HG03025 (cell line): ENCODE measurements around the gene C10orf90.

Experiments
- ATAC-seq: cut with Tn5 transposase; IDR thresholded peaks from one replicate; pipeline ENCODE4 v1.9.1; 2021; ENCODE audit warnings: mild to moderate bottlenecking, moderate library complexity; ENCODE audit not compliant: unreplicated experiment, low FRiP score

The C10orf90 gene

GRCh38 chr10:126439942-126440341 lies 230.6 kb downstream of the C10orf90 start:
- no peak for ATAC-seq

GRCh38 chr10:126438407-126438783 lies 232.1 kb downstream of the C10orf90 start:
- ATAC-seq, result no peak

GRCh38 chr10:126437635-126438406 lies 232.7 kb downstream of the C10orf90 start:
- no peak for ATAC-seq

GRCh38 chr10:126434235-126434634 lies 236.3 kb downstream of the C10orf90 start:
- no peak for ATAC-seq

- no peak for ATAC-seq
These were observed 237.1 kb downstream of the C10orf90 start for GRCh38 chr10:126433351-126433750.

- no peak for ATAC-seq
These were observed 238.0 kb downstream of the C10orf90 start for GRCh38 chr10:126432507-126432906.

- ATAC-seq, result no peak
These were observed 238.7 kb downstream of the C10orf90 start for GRCh38 chr10:126431816-126432215.

- ATAC-seq, result no peak
These were observed 240.0 kb downstream of the C10orf90 start for GRCh38 chr10:126430512-126430911.

- no peak for ATAC-seq
These were observed 241.2 kb downstream of the C10orf90 start for GRCh38 chr10:126429275-126429674.

GRCh38 chr10:126425489-126426065 lies 244.9 kb downstream of the C10orf90 start:
- no peak for ATAC-seq

GRCh38 chr10:126425032-126425431 lies 245.5 kb downstream of the C10orf90 start:
- no peak for ATAC-seq

- no peak for ATAC-seq
These were observed 246.6 kb downstream of the C10orf90 start for GRCh38 chr10:126423732-126424491.

- no peak for ATAC-seq
These were observed 247.9 kb downstream of the C10orf90 start for GRCh38 chr10:126422567-126422966.

GRCh38 chr10:126421756-126422256 lies 248.7 kb downstream of the C10orf90 start:
- ATAC-seq, result no peak

GRCh38 chr10:126420567-126421300 lies 249.8 kb downstream of the C10orf90 start:
- ATAC-seq, result no peak

- no peak for ATAC-seq
These were observed 253.2 kb downstream of the C10orf90 start for GRCh38 chr10:126417220-126417825.

- no peak for ATAC-seq
These were observed 260.7 kb downstream of the C10orf90 start for GRCh38 chr10:126409821-126410220.

- ATAC-seq, result no peak
These were observed 261.4 kb downstream of the C10orf90 start for GRCh38 chr10:126408953-126409641.

- ATAC-seq, result no peak
These were observed 262.7 kb downstream of the C10orf90 start for GRCh38 chr10:126407831-126408230.
